ENCODE measurements around the gene PLEKHM3.
"Not testable (repeated sequence)": the region's sequence is repeated elsewhere in the genome, so short reads cannot be mapped to it uniquely, and the experiment has no call there.

PLEKHM3 gene

DNA sequence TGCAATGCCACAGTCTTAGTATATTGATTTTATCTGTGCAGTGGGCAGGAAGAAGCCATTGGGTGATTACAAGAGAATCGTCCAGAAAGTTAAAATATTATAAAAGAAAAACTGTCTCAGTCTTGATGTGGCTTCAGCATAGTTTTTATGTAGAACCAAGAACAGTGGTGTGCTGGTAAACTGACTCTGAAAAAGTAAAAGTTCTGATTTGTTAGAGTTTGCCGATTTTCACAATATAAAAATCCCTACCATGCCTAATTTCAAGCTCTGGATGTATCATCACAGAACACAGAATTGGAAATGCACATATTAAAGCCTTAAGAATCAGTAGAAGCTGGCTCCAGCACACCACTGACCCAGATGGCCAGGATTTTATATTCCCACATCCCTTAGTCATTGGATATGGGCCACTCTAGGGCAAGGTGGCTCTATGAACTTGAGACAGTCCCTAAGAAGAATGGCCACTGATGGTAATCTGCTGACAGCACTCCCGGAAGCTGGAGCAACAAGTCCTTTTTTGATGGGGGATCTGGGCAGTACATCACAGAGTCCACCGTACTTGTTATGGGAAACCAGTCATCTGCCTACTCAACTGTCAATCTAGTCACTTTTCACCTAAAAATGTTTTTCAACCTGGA, 9.3 kb upstream of the PLEKHM3 start:
- DNase-seq: no peak

DNA sequence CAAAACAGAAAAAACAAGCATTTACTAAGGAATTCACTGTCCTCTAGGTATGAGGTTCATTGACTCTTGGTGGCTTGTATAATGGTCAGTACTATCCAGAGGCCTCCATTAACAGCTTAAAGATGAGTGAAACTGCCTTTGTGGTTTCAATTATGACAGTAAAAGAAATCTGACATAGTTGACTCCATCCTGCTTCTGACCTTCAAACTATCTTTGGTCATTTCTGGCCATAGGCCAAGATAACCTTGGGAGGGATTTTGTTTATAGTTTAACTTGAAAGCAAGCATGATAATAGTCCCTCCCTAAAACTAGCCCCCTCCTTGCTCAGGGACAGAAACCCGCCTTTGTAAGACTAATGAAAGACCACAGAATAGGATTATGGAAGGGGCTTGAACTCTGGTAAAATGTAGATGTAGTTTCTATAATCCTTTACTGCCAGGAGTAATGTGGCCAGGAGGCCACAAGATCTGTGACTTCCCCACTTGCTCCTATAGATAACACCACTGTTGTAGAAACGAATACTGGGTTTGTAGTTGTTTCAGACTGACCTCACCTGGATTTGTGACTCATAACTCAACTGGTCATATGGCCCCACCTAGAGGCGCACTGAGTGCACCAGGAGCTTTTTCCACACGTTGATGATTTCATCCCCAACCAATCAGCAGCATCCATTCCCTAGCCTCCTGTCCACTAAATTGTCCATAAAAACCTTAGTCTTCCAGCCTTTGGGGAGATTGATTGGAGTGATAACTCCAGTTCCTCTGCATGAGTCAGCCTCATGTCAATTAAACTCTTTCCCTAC, 8.6 kb upstream of the PLEKHM3 start:
- DNase-seq: peak in 1 of 2 donors; percentile 12

DNA sequence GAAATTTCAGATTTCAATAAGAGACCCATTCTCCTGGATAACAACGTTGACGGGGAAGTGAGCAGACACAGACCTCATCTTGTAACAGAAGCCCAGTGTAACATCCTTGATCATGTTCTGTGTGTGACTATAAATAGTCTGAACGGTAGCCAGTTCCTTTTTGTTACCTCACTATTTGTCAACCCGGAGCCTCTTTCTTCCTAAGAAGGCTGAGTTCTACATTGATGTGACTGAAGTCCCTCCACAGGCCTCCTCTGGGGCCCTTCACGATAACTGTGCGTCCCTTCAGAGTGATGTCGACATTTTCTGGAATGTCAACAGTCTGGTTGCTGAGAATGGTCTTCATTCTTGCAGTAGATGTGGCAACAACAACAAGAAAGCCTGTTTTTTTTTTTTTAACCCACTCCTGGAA, 6.3 kb upstream of the PLEKHM3 start:
- DNase-seq: no peak

DNA sequence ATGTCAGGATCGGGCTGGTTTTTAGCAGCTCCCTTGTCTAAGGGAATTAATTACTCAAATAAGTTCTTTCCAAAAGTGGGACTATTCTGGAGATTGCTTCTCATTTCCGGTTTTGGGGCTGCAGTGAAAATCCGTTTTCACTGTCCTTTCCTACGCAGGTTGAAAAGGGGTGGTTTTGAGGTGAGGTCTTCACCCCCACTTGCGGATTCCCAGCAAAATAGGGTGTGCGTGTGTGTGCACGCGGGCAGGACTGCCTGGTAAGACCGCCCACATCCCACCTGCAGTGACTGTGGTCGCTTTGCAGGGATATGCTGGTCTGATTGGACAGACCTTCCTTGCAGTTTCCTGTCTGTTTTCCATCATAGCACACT, 472 bp upstream of the PLEKHM3 start:
- DNase-seq: peak; percentile 20 to 41

DNA sequence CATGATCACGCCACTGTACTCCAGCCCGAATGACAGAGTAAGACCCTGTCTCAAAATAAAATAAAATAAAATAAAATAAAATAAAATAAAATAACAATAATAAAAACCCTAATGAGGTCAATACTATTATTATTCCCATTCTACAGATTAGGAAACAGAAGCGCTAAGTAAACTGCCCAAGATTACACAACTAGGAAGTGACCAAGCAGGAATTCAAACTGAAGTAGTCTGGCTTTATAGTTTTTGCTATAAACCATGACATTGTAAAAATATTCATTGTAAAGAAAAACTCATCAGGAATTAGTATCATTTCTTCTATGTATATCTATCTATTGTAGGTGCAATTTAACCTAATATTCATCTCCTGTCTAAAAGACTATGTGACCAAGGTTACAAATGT, 1.2 kb downstream of the PLEKHM3 start:
- no peak for DNase-seq

DNA sequence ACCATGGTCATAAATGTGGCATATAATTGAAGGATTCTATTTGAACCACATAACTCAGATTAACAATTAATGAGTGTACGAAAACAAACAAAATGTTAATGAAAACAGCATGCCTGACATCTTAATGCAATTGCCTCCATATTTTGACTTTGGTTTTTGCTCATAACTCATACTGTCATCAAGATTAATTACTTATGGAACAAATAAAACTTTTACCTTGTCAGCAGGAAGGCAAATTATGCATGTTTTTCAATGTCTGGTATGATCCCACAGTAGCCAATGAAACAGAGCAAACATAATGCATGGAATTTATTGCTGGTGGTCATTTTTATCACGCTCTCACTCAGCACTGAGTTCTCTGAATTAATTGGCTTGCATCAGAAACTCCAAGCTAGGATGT, 5.1 kb downstream of the PLEKHM3 start:
- no peak for DNase-seq

DNA sequence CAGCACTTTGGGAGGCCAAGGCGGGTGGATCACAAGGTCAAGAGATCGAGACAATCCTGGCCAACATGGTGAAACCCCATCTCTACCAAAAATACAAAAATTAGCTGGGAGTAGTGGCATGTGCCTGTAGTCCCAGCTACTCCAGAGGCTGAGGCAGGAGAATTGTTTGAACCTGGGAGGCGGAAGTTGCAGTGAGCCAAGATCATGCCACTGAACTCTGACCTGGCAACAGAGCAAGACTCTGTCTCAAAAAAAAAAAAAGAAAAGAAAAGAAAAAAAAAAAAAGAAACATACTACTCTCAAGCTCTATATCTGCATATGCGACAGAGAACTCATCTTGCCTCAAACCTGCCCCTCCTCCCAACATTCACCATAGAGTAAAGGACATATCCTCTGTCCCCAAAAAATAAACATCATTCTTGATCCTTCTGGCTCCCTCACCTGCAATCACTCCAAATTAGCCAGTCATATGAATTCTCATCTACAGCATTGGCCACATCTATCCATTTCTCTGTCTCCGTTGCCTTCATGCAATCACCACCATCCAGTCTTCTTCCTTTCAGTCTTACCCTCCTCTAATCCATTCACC, 7.1 kb downstream of the PLEKHM3 start:
- DNase-seq: not testable (repeated sequence)

DNA sequence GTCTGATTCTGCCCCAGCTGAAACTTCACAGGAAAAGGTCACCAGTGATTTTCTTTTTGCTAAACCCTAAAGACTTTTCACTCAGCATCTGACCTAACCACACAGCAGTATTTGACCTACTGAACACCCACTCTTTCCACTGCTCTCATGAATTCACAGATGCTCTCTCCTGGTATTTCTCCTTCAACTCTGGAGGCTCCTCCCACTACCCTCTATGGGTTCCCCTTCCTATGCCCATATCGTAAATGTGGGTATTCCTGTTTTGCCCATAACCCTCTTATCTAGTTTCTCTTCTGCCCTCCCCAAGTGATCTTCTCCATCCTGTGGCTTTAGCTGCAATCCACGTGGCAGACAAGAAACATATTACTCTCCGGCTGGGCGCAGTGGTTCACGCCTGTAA, 7.6 kb downstream of the PLEKHM3 start:
- no peak for DNase-seq

DNA sequence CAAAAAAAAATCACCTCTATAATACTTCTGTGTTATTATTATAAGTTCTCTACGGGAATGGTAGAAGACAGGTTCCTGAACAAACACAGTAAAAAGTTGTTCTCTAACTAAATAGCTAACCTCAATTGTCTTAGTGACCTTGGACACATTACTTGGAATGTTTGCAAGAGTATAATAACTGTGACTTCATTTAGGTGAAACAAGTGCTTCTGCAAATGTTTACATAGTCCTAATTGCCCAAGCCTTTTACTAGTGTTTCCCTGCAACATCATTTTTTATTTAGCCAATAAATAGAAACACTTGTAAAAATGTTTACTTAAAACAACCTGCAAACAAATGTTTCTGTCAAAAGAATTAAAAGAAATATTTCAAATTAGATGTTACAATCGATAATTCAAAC, 9.9 kb downstream of the PLEKHM3 start:
- DNase-seq: no peak

DNA sequence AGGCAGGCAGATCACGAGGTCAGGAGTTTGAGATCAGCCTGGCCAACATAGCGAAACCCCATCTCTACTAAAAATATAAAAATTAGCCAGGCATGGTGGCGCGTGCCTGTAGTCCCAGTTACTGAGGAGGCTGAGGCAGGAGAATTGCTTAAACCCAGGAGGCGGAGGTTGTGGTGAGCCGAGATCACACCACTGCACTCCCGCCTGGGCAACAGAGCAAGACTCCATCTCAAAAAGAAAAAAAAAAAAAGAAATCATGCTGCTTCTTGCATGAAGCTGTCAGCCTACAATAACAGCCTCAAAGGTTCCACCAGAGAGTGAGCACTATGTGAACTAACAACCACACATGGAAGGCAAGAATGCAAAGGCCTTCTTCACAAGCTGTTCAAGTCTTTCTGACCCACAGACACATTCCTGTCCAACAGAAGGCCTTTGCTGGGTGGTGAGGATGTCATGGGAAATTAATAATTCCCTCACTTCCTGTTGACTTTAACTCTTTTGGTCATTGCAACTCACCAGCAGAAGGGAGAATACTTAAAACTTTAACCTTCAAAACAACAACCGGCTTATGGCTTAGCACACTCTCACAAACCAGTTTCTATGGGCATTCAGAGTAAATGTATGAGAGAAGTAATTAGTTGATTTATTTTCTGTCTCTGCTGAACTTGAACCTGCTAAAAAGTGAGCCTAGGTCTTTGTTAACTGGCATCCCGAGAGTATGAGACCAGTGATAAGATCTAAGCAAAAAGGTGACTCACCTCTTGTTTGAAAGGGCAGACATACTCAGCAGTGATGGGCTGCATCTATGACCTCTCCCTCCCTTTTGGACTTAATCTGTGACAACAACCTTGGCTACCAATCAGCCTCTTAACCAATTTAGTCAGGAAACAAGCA, 11.8 kb downstream of the PLEKHM3 start:
- no peak for DNase-seq

DNA sequence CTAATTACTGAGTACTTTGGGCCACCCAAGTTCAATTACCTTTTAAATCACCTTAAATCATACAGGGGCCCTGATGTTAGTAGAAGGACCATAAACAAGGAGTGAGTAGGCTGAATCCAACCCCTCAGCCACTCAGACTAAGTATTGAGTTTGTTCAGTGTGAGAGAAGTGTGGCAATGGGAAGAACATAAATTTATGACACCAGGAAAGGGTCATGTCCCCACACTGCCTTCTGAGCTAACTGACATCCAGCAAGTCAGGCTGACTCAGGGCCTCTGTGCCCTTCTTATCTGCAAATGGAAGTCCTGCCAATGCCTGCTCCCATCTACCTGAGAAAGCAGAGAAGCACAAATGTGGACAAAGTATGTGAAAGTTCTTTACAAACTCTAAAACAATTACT, 12.9 kb downstream of the PLEKHM3 start:
- no peak for DNase-seq

DNA sequence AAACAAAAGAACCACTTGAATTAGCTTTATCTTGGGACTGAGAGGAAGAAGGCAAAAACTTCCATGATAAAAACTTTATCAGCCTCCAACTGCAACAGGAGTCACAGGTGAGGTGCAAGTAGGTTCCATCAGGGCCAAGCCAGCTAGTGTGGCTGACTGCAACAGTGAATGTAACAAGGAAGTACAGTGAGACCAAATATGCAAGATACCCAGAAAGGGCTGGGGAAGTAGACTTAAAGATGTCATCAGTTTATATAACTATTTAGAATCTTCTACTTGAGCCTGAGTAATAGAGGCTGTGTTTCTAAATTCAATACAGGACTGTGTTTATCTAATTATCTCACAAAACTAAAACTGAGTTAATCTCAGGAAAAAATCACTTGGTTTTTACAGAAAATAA, 14.8 kb downstream of the PLEKHM3 start:
- no peak for DNase-seq

DNA sequence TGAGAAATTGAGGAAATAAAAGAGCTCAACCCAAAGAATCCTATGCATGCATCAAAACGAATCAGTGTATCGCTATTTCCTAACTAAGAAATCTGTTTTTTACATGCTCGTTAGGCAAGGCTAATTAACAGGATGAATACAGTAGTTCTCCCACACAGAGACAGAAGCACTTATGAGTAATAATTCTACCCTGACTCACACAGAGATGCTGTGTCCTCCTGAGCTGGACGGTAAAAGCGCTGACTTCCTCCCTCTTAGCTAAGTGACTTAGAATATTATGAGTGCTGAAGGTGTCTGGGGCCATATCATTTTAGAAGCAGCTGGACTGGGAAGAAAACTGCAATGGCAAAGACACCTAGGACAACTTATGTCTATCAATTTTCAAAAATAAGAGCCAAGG, 18.5 kb downstream of the PLEKHM3 start:
- no peak for DNase-seq

DNA sequence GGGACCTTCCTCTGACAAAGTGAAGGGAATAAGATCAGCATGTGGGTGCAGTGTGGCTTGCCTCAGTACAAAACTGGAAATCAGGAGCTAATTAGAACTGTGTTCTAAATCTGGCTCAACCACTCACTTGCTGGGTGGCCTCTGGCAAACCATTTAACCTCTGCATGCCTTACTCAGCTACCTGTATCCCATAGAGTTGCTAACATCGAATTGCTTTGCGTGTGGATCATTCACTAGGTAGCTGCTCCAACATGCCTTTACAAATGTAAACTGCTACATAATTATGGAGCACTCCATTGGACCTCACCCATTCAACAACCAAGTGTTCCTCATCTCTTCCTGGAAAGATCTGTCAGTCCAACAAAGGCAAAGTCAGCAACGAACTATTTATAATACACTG, 19.0 kb downstream of the PLEKHM3 start:
- DNase-seq: no peak

DNA sequence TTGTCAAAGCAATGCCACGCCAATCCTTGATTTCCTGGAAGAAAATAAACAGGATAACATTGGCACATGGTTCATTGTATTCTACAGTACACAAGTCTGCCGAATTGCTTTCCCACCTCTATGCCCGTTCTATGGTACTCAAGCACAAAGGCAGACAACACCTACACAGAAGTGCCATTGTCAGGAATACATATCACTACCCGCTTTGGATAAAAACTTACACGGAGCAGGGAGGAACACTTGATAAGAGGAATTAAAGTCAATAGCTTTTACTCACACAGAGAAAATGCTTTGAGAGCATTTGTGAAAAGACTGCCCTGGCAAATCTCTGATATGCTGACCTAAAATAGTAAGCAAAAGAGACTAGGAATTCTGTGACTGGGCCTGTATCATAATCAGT, 23.4 kb downstream of the PLEKHM3 start:
- DNase-seq: no peak

DNA sequence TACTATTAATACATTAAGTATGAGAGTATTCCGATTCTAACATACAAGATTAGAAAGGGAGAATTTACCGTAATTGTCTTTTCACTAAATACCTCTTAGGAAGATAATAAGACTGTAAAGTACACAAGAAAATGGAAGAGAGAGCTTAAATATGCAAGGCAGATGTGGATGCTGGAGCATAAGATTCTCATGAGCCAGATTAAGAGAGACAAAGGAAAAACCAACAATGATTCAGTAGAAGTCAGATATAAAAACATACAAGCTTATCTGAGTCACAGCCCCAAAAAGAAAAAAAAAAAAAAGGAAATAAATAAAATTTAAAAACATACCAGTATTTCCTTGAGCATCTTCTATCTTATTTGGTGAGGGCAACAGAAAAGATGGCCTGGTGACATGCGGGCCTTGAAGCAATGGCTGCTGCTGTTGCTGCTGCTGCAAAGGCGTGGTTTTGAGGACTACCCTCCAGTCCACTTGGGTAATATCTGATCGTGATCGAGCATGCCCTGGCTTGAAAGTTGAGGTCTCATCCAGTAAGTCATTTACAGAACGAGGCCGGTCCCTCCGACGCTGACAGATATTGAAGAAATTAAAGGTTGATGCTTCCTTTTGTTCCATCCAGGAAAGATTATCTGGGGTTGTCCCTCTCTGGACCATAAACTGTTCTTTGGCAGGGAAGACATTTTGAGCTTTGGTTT, 24.5 kb downstream of the PLEKHM3 start:
- no peak for DNase-seq

DNA sequence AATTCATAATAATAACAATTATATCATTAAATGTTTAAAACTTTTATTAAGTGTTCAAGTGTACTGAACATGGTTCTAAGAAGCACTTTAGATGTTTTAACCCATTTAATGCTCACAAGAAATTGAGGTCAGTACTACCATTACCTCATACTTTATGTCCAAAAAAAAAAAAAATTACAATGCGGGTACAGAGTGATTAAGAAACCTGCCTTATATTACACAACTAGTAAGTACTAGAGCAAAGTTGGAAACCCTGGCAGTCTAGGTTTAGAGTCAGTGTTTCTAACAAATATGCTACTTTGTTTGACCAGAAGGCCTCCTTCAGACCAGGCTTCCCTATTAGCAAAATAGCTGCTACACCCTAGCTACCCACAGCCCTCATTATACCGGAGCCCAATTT, 28.5 kb downstream of the PLEKHM3 start:
- DNase-seq: no peak

DNA sequence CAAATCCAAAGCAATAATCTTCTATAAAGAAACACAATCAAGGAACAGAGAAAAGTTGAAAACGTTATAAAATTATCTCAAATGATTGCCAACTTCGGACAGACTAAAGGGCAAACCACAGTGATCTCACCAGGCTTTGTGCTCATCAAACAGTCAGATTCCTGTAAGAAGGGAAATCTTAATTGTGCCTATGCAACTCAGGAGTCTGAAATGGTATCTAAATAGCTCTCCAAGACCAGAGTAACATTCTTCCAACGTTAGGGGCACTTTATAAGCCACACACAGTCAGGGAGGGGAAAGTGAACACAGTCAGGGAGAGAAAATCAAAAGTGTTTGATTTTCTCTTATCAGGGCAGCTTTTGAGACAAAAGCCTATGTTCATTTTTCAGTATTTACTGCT, 29.4 kb downstream of the PLEKHM3 start:
- no peak for DNase-seq

DNA sequence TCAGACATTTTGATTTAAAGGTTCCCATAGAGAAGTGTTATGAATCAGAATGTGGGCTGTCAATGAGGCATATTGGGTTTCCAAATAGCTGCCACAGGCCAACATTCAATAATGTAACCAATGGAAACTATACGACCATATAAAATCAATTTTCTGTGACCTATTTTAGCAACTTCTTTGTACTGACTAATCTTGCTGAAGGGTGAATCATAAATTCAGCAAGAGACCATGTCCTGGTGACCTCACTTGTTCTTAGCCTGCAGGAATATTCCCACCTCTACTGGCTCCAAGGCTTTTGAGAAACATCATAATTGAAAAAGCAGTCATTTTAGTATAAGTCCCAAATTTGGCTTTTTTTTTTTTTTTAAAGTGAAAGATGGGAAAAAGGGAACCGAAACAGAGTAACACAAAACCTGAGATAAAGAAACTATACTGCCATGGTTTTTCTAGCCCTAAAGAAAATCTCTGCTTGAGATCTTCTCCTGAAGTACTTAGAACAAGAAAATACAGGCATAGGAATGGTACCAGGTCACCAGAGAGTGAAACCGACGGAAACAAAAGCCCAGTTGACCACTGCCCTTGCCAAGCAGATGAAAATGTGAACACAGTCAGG, 32.1 kb downstream of the PLEKHM3 start:
- DNase-seq: no peak

DNA sequence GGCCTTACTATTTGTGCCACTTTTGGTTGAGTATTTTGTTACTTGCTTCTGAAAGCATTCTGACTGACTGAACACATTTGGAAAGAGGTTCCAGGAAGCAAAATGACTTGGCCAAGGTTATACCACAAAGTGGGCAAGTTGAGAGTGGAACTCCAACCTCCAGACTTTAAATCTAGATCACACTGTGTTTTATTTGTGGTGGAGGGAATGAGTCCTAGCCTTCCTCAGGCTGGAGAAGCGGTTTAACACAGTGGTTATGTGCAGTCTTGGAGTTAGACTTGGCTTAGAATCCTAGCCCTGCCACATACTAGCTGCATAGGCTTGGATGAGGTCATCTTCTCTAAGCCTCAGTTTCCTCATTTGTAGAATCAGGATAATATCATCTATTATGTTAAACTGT, 33.4 kb downstream of the PLEKHM3 start:
- DNase-seq: no peak

DNA sequence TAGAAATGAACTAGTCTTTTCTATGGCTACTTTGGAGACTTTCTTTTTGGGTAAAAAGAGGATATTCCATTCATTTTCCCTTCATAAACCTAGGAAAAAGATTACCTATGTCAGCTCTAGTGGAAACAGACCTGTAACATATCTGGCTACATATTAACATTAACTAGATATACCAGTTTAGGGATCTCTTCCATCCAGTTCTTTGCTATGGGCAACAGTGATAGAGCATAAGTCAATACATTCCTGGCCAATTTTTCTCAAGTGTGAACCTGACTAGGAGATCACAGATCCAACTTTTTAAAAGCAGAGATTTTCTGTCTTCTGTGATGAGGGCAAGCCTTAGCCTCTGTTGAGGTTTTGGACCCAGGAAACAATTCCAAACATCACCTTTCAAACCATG, 34.5 kb downstream of the PLEKHM3 start:
- DNase-seq: no peak

DNA sequence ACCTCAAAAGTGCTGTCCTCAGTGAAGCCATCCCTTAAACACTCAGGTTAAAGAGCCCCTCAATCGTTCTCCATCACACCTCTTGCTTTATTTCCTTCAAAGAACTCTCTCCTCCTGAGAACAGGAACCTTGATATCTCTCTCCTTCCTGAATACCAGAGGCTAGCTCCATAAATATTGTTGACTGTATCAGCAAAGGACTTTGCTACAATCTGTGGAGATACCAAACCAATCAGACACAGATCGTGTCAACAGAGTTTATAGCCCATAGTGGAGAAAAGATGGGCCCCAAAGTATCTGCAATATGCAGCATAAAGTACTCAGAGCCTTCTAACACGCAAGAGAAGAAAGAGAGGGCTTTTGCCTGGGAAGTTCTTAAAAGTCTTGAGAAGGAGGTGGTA, 36.4 kb downstream of the PLEKHM3 start:
- DNase-seq: no peak

Data from stimulated activated CD4-positive, alpha-beta T cell treated with anti-CD3 and anti-CD28 coated beads, Interleukin-2, amount 100 ng/mL, for 48 hours (primary cell).